RWPE1 (cell line): ENCODE measurements around the gene SLC43A2.
"Not testable (repeated sequence)": the region's sequence is repeated elsewhere in the genome, so short reads cannot be mapped to it uniquely, and the experiment has no call there.

Experiments used
- CTCF ChIA-PET: fragments of 350-600 bp; sonication (Branson Sonifier 250); formaldehyde crosslinking; extraction: SDS; loops from one replicate; lab custom pipeline; 2021; lab: Yijun Ruan, JAX
- POLR2A ChIA-PET: fragments of 400-600 bp; formaldehyde crosslinking; extraction: SDS; loops from one replicate; lab custom pipeline; 2020; ENCODE audit warnings: antibody characterized with exemption; ENCODE audit not compliant: low non-redundant PET; lab: Yijun Ruan, JAX
- DNase-seq: peaks from one replicate; pipeline ENCODE4 v3.0.0; 2012; ENCODE audit warnings: low spot score
- H3K27ac ChIP-seq: fragments of 450-650 bp; 2 replicates; pipeline ENCODE4 v1.5.1; 2017
- TF ChIP-seq, protein P1 (sequence below): fragments of 450-650 bp; conservative IDR thresholded peaks from 2 replicates; pipeline ENCODE4 v1.5.1; 2017; ENCODE audit warnings: low read depth, mild to moderate bottlenecking

The SLC43A2 gene

GRCh38 chr17:1653735-1654134, 25.1 kb upstream of the SLC43A2 start:
- TF ChIP-seq, protein P1, sequence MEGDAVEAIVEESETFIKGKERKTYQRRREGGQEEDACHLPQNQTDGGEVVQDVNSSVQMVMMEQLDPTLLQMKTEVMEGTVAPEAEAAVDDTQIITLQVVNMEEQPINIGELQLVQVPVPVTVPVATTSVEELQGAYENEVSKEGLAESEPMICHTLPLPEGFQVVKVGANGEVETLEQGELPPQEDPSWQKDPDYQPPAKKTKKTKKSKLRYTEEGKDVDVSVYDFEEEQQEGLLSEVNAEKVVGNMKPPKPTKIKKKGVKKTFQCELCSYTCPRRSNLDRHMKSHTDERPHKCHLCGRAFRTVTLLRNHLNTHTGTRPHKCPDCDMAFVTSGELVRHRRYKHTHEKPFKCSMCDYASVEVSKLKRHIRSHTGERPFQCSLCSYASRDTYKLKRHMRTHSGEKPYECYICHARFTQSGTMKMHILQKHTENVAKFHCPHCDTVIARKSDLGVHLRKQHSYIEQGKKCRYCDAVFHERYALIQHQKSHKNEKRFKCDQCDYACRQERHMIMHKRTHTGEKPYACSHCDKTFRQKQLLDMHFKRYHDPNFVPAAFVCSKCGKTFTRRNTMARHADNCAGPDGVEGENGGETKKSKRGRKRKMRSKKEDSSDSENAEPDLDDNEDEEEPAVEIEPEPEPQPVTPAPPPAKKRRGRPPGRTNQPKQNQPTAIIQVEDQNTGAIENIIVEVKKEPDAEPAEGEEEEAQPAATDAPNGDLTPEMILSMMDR, result no peak
- ChIA-PET CTCF (no interaction called here), POLR2A (no interaction called here)
- no peak for DNase-seq
- H3K27ac ChIP-seq, result peak overlapping the region; percentile 23

DNA sequence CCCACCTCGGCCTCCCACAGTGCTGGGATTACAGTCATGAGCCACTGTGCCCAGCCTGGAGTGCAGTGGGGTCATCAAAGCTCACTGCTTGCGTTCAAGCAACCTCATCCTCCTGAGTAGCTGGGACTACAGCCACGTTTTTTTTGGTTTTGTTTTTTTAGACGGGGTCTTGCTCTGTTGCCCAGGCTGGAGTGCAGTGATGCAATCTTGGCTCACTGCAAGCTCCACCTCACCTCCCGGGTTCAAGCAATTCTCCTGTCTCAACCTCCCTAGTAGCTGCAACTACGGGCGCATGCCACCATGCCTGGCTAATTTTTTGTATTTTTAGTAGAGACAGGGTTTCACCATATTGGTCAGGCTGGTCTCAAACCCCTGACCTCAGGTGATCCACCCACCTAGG, 24.2 kb upstream of the SLC43A2 start:
- H3K27ac ChIP-seq, result peak overlapping the region; percentile 100
- CTCF ChIA-PET, result interaction anchor here (0.6 kb wide), 3 partner anchors 12 to 1044 kb away, joined by 3 to 8 read pairs (median 3); no protein-coding TSS in a partner anchor
- POLR2A ChIA-PET, DNase-seq: not testable (repeated sequence)

DNA sequence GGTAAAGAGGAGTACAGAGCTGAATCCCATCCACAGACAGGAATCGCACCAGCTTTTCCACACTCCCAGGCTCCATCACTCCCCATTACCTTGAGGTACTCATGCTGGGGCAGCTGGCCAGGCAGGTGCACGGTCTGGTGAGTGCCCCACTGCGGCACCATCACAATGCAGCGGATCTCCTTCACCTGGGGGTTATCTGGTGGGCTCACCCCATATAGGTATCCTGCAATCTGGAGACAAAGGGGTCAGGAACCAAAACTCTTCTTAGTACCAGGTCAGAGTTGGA, 22.9 kb upstream of the SLC43A2 start:
- POLR2A ChIA-PET, result interaction anchor here (1.0 kb wide), 1 partner anchor 63 kb away, joined by 3 read pairs; no protein-coding TSS in a partner anchor
- TF ChIP-seq, protein P1, result no peak
- peak overlapping the region; percentile 100 for H3K27ac ChIP-seq
- CTCF ChIA-PET, result interaction anchor here (0.6 to 1.7 kb wide), 2 partner anchors 18 to 132 kb away, joined by 3 to 6 read pairs; no protein-coding TSS in a partner anchor
- no peak for DNase-seq

- DNase-seq, result no peak
- CTCF ChIA-PET, result interaction anchor here (0.6 to 3.2 kb wide), 3 partner anchors 18 to 132 kb away, joined by 3 to 18 read pairs (median 6); no protein-coding TSS in a partner anchor
- H3K27ac ChIP-seq, result peak overlapping the region; percentile 100
- POLR2A ChIA-PET, result interaction anchor here (1.0 kb wide), 1 partner anchor 63 kb away, joined by 3 read pairs; no protein-coding TSS in a partner anchor
- TF ChIP-seq, protein P1, result no peak
Measured at GRCh38 chr17:1650731-1651558, 22.3 kb upstream of the SLC43A2 start.

- H3K27ac ChIP-seq, result peak within 1 kb of the TSS; percentile 100
Measured at GRCh38 chr17:1649844-1650501, 21.3 kb upstream of the SLC43A2 start, which contains the start of gene RILP. TSS of gene RILP (minus strand) at chr17:1649866. CDS start at chr17:1649804, 62 bp downstream.

GRCh38 chr17:1648963-1649843, 20.6 kb upstream of the SLC43A2 start:
- POLR2A ChIA-PET, result interaction anchor here (0.5 kb wide), 3 partner anchors 9 to 60 kb away, joined by 3 to 9 read pairs (median 4); no protein-coding TSS in a partner anchor
- CTCF ChIA-PET, result interaction anchor here (0.5 to 3.2 kb wide), 13 partner anchors 8 to 389 kb away, joined by 3 to 18 read pairs (median 4); partner anchors contain the start of gene SLC43A2
- DNase-seq, result peak; percentile 94
- peak overlapping the region; percentile 100 for H3K27ac ChIP-seq
- TF ChIP-seq, protein P1, result peak; percentile 91

More at GRCh38 chr17:1649844-1650501, 21.3 kb upstream of the SLC43A2 start, which contains the start of gene RILP:
- TF ChIP-seq, protein P1, result no peak
- ChIA-PET POLR2A (interaction anchor here (0.5 kb wide), 1 partner anchor 11 kb away, joined by 3 read pairs; no protein-coding TSS in a partner anchor), CTCF (interaction anchor here (0.6 to 3.2 kb wide), 4 partner anchors 19 to 75 kb away, joined by 5 to 18 read pairs (median 6); no protein-coding TSS in a partner anchor)
- DNase-seq, result peak; percentile 64
